Stimulated activated CD8-positive, alpha-beta memory T cell treated with anti-CD3 and anti-CD28 coated beads, Interleukin-15, amount 100 ng/mL, for 4 hours (primary cell): ENCODE results near the gene RAB1B.
A peak's percentile ranks its signal among the peaks of the same experiment; 100 is the strongest.

Experiments used
- DNase-seq, 2 donors: peaks; one replicate each; pipeline ENCODE4 v3.0.0-alpha.2; 2020; ENCODE audit warnings: low read depth in 2 of 2

The RAB1B gene

GRCh38 chr11:66268244-66268951, at the start of gene RAB1B:
Gene RAB1B, plus strand, starts transcription at chr11:66268639. Its CDS starts 41 bp downstream, at chr11:66268680.
- peak; percentile 99 to 100 for DNase-seq

GRCh38 chr11:66218846-66219620, 49.4 kb upstream of the RAB1B start:
- no peak for DNase-seq

- no peak for DNase-seq
Observed at GRCh38 chr11:66219846-66220565, 48.4 kb upstream of the RAB1B start.

GRCh38 chr11:66220566-66220935, 47.9 kb upstream of the RAB1B start:
- DNase-seq, result no peak

- DNase-seq, result no peak
Observed at GRCh38 chr11:66221012-66221411, 47.4 kb upstream of the RAB1B start.

- DNase-seq, result no peak
Observed at GRCh38 chr11:66221726-66222236, 46.7 kb upstream of the RAB1B start.

- DNase-seq, result peak; percentile 75 to 82
Observed at GRCh38 chr11:66222358-66223149, 45.9 kb upstream of the RAB1B start.

GRCh38 chr11:66224226-66224855, 44.1 kb upstream of the RAB1B start:
- no peak for DNase-seq

GRCh38 chr11:66225066-66225465, 43.4 kb upstream of the RAB1B start:
- DNase-seq, result no peak

- DNase-seq, result no peak
Observed at GRCh38 chr11:66226101-66226500, 42.3 kb upstream of the RAB1B start.

- no peak for DNase-seq
Observed at GRCh38 chr11:66227700-66228099, 40.7 kb upstream of the RAB1B start.

- DNase-seq, result no peak
Observed at GRCh38 chr11:66228521-66228920, 39.9 kb upstream of the RAB1B start.

GRCh38 chr11:66230156-66230555, 38.3 kb upstream of the RAB1B start:
- DNase-seq, result no peak

GRCh38 chr11:66230978-66231377, 37.5 kb upstream of the RAB1B start:
- DNase-seq, result no peak

- DNase-seq, result no peak
Observed at GRCh38 chr11:66231561-66231960, 36.9 kb upstream of the RAB1B start.

GRCh38 chr11:66232769-66233168, 35.7 kb upstream of the RAB1B start:
- no peak for DNase-seq

- DNase-seq, result no peak
Observed at GRCh38 chr11:66233301-66233700, 35.1 kb upstream of the RAB1B start.

- no peak for DNase-seq
Observed at GRCh38 chr11:66235141-66235540, 33.3 kb upstream of the RAB1B start.

GRCh38 chr11:66237867-66238266, 30.6 kb upstream of the RAB1B start:
- DNase-seq, result no peak

- no peak for DNase-seq
Observed at GRCh38 chr11:66238786-66239413, 29.5 kb upstream of the RAB1B start.

GRCh38 chr11:66239511-66239910, 28.9 kb upstream of the RAB1B start:
- DNase-seq, result no peak
